NCI-H1105 (cell line): Measurements from ENCODE around the gene RAB20.

ENCODE experiments used
- DNase-seq: peaks from one replicate; lab custom pipeline; 2025; lab: John Stamatoyannopoulos, UW

The RAB20 gene

GRCh38 chr13:110529522-110530311 is 31.8 kb downstream of the RAB20 start:
- DNase-seq: no peak

- no peak for DNase-seq
Measured at GRCh38 chr13:110528911-110529310, 32.6 kb downstream of the RAB20 start.

- no peak for DNase-seq
Measured at GRCh38 chr13:110528371-110528770, 33.2 kb downstream of the RAB20 start.

- peak; percentile 97 for DNase-seq
Measured at GRCh38 chr13:110525328-110526319, 35.9 kb downstream of the RAB20 start.

GRCh38 chr13:110524541-110525257 is 36.8 kb downstream of the RAB20 start:
- peak; percentile 51 for DNase-seq

GRCh38 chr13:110523838-110524540 is 37.5 kb downstream of the RAB20 start:
- no peak for DNase-seq

- DNase-seq: no peak
Measured at GRCh38 chr13:110523180-110523579, 38.3 kb downstream of the RAB20 start.

GRCh38 chr13:110522721-110523120 is 38.8 kb downstream of the RAB20 start:
- DNase-seq: no peak

GRCh38 chr13:110521946-110522345 is 39.6 kb downstream of the RAB20 start:
- no peak for DNase-seq

- no peak for DNase-seq
Measured at GRCh38 chr13:110521296-110521680, 40.2 kb downstream of the RAB20 start.

- no peak for DNase-seq
Measured at GRCh38 chr13:110520431-110521295, 40.9 kb downstream of the RAB20 start.

GRCh38 chr13:110519506-110519905 is 42.0 kb downstream of the RAB20 start:
- no peak for DNase-seq

GRCh38 chr13:110519046-110519445 is 42.5 kb downstream of the RAB20 start:
- DNase-seq: no peak

- no peak for DNase-seq
Measured at GRCh38 chr13:110518571-110518970, 43.0 kb downstream of the RAB20 start.

- DNase-seq: no peak
Measured at GRCh38 chr13:110518226-110518525, 43.3 kb downstream of the RAB20 start.

GRCh38 chr13:110517505-110518225 is 43.9 kb downstream of the RAB20 start:
- DNase-seq: no peak

GRCh38 chr13:110516500-110516899 is 45.0 kb downstream of the RAB20 start:
- DNase-seq: no peak

- DNase-seq: no peak
Measured at GRCh38 chr13:110512198-110512740, 49.3 kb downstream of the RAB20 start.

GRCh38 chr13:110511509-110512181 is 49.9 kb downstream of the RAB20 start:
- no peak for DNase-seq
